ENCODE results near the gene CNST.
"Not testable (repeated sequence)": the region's sequence is repeated elsewhere in the genome, so short reads cannot be mapped to it uniquely, and the experiment has no call there.

The CNST gene

GRCh38 chr1:246681900-246682895 lies 115.9 kb downstream of the CNST start:
- DNase-seq, result no peak

- no peak for DNase-seq
These were observed 117.3 kb downstream of the CNST start for GRCh38 chr1:246683521-246683920.

- DNase-seq, result no peak
These were observed 120.7 kb downstream of the CNST start for GRCh38 chr1:246687002-246687401.

GRCh38 chr1:246689409-246690008 lies 123.3 kb downstream of the CNST start:
- DNase-seq, result peak; percentile 36

- DNase-seq, result no peak
These were observed 123.8 kb downstream of the CNST start for GRCh38 chr1:246690100-246690499.

- no peak for DNase-seq
These were observed 125.6 kb downstream of the CNST start for GRCh38 chr1:246691622-246692495.

GRCh38 chr1:246694213-246694895 lies 128.1 kb downstream of the CNST start:
- DNase-seq, result not testable (repeated sequence)

GRCh38 chr1:246695136-246695535 lies 128.9 kb downstream of the CNST start:
- DNase-seq, result no peak

GRCh38 chr1:246695666-246696065 lies 129.4 kb downstream of the CNST start:
- DNase-seq, result no peak

GRCh38 chr1:246698466-246699094 lies 132.3 kb downstream of the CNST start:
- DNase-seq, result no peak

- peak; percentile 93 for DNase-seq
These were observed 133.0 kb downstream of the CNST start for GRCh38 chr1:246699095-246699735.

- DNase-seq, result no peak
These were observed 137.3 kb downstream of the CNST start for GRCh38 chr1:246703581-246703980.

- no peak for DNase-seq
These were observed 139.1 kb downstream of the CNST start for GRCh38 chr1:246705368-246705767.

GRCh38 chr1:246708166-246708565 lies 141.9 kb downstream of the CNST start:
- no peak for DNase-seq

GRCh38 chr1:246709196-246709595 lies 142.9 kb downstream of the CNST start:
- DNase-seq, result no peak

GRCh38 chr1:246709835-246710234 lies 143.6 kb downstream of the CNST start:
- no peak for DNase-seq

GRCh38 chr1:246711548-246712003 lies 145.3 kb downstream of the CNST start:
- no peak for DNase-seq

GRCh38 chr1:246712428-246712827 lies 146.2 kb downstream of the CNST start:
- not testable (repeated sequence) for DNase-seq

Data from SHP77 treated with DMSO at 0.1 percent for 48 hours (cell line).